GM12878 (cell line): Measurements from ENCODE around the gene TM7SF2.

Source experiments
- CREB1 ChIP-seq: IDR thresholded peaks from 2 replicates; pipeline ENCODE4 v1.6.1; 2012; ENCODE audit warnings: low read depth, mild to moderate bottlenecking, inconsistent platforms
- CTCF ChIP-seq, 3 experiments: IDR thresholded peaks in 2 of 3; conservative IDR thresholded peaks in 1 of 3; 2 replicates each; pipeline ENCODE4 v1.5.1; 2011; ENCODE audit warnings: low read depth in 3 of 3, low read length in 3 of 3, mild to moderate bottlenecking in 3 of 3, control low read depth in 2 of 3, moderate library complexity in 2 of 3, inconsistent platforms in 1 of 3, mixed read lengths in 1 of 3; ENCODE audit not compliant: control insufficient read depth in 2 of 3, insufficient read depth in 1 of 3; ENCODE audit errors: extremely low read depth in 1 of 3
- EZH2 ChIP-seq: IDR thresholded peaks from 2 replicates; pipeline ENCODE4 v1.6.1; 2012; ENCODE audit warnings: low read depth, mild to moderate bottlenecking, control low read depth, inconsistent platforms, low read length, borderline replicate concordance; ENCODE audit not compliant: control insufficient read depth
- POLR2A ChIP-seq: IDR thresholded peaks from 2 replicates; pipeline ENCODE4 v1.6.1; 2011; ENCODE audit warnings: low read depth, mild to moderate bottlenecking, low read length
- RAD21 ChIP-seq: IDR thresholded peaks from 2 replicates; pipeline ENCODE4 v1.6.1; 2011; ENCODE audit warnings: mild to moderate bottlenecking, low read depth, low read length, moderate library complexity; ENCODE audit not compliant: insufficient read depth
- RFX5 ChIP-seq: IDR thresholded peaks from 2 replicates; pipeline ENCODE4 v1.6.1; 2011; ENCODE audit warnings: low read depth, low read length, improper control_type of control experiment
- TF ChIP-seq, protein P1 (sequence below): IDR thresholded peaks from 2 replicates; pipeline ENCODE4 v1.6.1; 2011; ENCODE audit warnings: low read depth, mild to moderate bottlenecking, low read length, moderate library complexity, borderline replicate concordance; ENCODE audit errors: extremely low read depth
- TF ChIP-seq, protein P2 (sequence below): IDR thresholded peaks from 2 replicates; pipeline ENCODE4 v1.6.1; 2012; ENCODE audit warnings: low read depth, low read length, improper control_type of control experiment
- TF ChIP-seq, protein P3 (sequence below): fragments of 450-650 bp; formaldehyde crosslinking; IDR thresholded peaks from 2 replicates; pipeline ENCODE4 v1.5.0; 2022; ENCODE audit warnings: mild to moderate bottlenecking, missing genetic modification characterization
- TF ChIP-seq, protein P4 (sequence below): fragments of 450-650 bp; IDR thresholded peaks from 2 replicates; pipeline ENCODE4 v1.6.1; 2014; ENCODE audit warnings: mild to moderate bottlenecking

- TF ChIP-seq, protein P1, sequence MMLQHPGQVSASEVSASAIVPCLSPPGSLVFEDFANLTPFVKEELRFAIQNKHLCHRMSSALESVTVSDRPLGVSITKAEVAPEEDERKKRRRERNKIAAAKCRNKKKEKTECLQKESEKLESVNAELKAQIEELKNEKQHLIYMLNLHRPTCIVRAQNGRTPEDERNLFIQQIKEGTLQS, result no peak
- TF ChIP-seq CTCF (IDR thresholded peaks at IDR 0.05 in 2 of 3, conservative IDR thresholded peaks at IDR 0.05 in 1 of 3; ENCODE audit: control insufficient read depth in 2 of 3, extremely low read depth in 1 of 3, insufficient read depth in 1 of 3, low read depth in 3 of 3, low read length in 3 of 3), result no peak
- TF ChIP-seq, protein P2, sequence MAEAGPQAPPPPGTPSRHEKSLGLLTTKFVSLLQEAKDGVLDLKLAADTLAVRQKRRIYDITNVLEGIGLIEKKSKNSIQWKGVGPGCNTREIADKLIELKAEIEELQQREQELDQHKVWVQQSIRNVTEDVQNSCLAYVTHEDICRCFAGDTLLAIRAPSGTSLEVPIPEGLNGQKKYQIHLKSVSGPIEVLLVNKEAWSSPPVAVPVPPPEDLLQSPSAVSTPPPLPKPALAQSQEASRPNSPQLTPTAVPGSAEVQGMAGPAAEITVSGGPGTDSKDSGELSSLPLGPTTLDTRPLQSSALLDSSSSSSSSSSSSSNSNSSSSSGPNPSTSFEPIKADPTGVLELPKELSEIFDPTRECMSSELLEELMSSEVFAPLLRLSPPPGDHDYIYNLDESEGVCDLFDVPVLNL, result no peak
- no peak for TF ChIP-seq RFX5
- TF ChIP-seq CREB1, result no peak
- TF ChIP-seq, protein P3, sequence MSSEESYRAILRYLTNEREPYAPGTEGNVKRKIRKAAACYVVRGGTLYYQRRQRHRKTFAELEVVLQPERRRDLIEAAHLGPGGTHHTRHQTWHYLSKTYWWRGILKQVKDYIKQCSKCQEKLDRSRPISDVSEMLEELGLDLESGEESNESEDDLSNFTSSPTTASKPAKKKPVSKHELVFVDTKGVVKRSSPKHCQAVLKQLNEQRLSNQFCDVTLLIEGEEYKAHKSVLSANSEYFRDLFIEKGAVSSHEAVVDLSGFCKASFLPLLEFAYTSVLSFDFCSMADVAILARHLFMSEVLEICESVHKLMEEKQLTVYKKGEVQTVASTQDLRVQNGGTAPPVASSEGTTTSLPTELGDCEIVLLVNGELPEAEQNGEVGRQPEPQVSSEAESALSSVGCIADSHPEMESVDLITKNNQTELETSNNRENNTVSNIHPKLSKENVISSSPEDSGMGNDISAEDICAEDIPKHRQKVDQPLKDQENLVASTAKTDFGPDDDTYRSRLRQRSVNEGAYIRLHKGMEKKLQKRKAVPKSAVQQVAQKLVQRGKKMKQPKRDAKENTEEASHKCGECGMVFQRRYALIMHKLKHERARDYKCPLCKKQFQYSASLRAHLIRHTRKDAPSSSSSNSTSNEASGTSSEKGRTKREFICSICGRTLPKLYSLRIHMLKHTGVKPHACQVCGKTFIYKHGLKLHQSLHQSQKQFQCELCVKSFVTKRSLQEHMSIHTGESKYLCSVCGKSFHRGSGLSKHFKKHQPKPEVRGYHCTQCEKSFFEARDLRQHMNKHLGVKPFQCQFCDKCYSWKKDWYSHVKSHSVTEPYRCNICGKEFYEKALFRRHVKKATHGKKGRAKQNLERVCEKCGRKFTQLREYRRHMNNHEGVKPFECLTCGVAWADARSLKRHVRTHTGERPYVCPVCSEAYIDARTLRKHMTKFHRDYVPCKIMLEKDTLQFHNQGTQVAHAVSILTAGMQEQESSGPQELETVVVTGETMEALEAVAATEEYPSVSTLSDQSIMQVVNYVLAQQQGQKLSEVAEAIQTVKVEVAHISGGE (CRISPR knock-in tag), result no peak
- no peak for TF ChIP-seq EZH2
- no peak for TF ChIP-seq RAD21
- TF ChIP-seq POLR2A, result peak; percentile 40; the same call in 1 of the 2 replicates
- TF ChIP-seq, protein P4, sequence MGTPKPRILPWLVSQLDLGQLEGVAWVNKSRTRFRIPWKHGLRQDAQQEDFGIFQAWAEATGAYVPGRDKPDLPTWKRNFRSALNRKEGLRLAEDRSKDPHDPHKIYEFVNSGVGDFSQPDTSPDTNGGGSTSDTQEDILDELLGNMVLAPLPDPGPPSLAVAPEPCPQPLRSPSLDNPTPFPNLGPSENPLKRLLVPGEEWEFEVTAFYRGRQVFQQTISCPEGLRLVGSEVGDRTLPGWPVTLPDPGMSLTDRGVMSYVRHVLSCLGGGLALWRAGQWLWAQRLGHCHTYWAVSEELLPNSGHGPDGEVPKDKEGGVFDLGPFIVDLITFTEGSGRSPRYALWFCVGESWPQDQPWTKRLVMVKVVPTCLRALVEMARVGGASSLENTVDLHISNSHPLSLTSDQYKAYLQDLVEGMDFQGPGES, result no peak
These were observed 21.0 kb upstream of the TM7SF2 start for GRCh38 chr11:65090628-65091027.
